GM21528 (cell line): Measurements from ENCODE around the gene GPATCH8.

Source experiments
- ATAC-seq: cut with Tn5 transposase; IDR thresholded peaks from one replicate; pipeline ENCODE4 v1.9.1; 2021; ENCODE audit warnings: mild to moderate bottlenecking, moderate library complexity; ENCODE audit not compliant: unreplicated experiment, low FRiP score

GPATCH8 gene

DNA sequence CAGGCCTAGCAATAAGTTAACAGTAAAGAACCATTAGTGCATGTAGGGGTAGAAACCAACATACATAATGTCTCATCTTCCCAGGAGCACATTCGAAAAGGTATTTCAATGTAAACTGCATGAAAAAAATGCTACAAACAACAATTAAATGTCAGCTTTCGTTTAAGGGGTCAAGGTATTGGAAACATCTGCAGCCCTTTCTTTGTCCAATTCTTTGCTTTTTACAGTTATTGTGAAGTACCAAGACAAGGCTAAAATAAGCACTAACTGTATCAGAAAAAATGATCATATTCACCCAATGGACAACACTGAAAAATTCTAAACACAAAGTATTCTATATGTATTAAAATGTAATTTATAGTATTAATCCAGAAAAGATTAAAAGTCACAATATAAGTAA, 37.9 kb downstream of the GPATCH8 start:
- no peak for ATAC-seq

DNA sequence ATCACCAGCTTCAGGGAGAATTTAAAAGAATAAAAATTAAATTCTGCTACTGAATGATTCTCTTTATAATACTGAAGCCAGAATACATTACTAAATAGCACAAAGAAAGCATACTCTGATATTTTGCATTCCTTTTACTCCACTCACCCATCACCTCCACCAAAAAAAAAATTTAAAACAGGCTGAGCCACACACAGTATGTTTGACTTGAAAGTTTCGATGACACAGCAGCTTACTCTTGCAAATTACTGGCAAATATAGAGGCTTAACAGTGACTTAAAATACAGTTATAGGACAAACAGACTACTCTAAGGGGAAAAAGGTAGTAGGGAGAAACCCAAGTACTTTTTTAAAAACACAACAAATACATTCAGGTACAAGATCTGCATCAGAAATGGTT, 39.2 kb downstream of the GPATCH8 start:
- no peak for ATAC-seq

DNA sequence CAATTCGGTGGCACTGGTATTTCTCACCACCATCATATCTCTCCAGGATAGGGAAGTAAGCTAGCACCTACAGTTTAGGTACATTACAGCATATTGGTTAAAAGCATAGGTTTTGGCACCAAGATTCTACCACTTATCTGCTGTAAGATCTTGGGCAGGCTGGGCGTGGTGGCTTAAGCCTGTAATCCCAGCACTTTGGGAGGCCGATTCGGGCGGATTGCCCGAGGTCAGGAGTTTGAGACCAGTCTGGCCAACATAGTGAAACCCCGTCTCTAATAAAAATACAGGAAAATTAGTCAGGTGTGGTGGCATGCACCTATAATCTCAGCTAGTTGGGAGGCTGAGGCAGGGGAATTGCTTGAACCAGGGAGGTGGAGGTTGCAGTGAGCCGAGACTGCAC, 51.4 kb downstream of the GPATCH8 start:
- ATAC-seq: no peak

DNA sequence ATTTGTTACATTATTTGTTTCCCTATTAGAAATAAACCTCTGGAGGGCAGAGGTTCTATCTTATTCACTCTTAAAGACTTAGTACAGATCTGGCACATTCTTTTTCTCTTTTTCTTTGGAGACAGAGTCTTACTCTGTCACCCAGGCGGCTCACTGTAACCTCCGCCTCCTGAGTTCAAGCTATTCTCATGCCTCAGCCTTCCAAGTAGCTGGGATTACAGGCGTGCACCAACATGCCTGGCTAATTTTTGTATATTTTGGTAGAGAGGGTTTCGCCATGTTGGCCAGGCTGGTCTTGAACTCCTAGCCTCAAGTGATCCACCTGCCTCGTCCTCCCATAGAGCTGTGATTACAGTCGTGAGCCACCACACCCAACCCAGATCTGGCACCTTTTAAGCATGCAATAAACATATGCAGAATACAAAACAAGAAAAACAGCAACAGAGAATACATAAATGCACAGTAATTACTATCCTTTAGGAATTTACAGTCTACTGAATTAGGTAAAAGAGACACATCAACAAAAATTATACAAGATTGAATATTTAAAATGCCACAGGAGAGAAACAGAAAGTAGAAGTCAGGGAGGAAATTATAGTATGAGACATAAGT, 52.1 kb downstream of the GPATCH8 start:
- ATAC-seq: no peak

DNA sequence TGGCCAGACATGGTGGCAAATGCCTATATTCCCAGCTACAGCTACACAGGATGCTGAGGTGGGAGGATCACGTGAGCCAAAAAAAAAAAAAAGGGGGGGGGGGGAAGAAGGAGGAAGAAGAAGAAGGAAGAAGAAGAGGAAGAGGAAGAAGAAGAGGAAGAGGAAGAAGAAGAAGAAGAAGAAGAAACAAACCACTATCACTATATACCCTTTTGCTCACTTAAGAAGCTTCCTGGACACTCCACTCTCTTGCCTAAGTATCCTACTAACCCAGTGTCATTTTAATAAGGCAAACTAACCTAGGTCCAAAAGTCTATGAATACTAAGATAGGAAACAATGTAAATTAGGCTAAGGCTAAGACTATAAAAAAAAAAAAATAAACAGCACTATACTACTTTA, 54.8 kb downstream of the GPATCH8 start:
- no peak for ATAC-seq

DNA sequence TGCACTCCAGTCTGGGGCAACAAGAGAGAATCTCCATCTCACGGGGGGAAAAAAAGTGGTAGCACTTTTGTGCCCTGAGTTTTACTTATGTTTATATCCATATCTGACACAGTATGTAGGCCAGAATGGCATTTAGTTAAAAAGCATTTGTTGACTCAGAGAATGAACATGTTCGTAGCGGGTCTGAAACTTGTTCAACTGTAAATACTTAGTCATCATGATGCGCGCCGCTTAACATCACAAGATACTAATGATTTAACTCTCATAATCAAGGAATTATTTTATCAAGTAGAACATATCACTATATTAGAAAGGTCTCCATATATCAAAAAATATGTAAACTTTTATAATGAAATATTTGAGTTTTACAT, 58.5 kb downstream of the GPATCH8 start:
- no peak for ATAC-seq

DNA sequence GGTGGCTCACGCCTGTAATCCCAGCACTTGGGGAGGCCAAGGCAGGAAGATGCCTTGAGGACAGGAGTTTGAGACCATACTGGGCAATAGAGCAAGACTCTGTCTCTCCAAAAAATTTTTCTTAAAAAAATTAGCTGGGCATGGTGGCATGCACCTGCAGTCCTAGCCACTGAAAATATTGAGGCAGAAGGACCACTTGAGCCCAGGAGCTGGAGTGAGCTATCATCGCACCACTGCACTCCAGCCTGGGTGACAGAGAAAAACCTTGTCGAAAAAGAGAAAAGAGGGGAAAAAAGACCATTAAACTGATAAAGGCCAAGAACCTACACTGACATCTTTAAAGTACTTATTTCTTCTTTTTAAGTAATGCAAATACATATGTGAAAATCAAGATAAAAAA, 60.4 kb downstream of the GPATCH8 start:
- no peak for ATAC-seq

DNA sequence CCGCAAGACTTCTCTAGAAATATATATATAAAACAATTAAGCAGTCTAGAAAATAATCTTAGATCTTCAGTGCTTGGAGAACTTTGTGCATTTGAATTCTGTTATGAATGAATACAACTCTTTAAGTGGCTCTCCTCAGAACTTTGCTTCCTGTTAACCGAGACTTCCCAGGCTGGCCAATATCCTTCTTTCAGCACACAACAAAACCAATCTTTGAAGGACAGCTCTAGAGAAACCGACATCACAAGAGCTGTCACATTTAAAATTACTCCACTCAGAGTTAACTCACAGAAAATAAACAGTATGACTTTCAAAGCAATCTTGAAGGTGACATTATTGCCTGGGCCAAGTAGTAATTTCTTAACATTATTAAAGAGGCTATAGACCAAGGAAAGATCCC, 64.0 kb downstream of the GPATCH8 start:
- no peak for ATAC-seq

DNA sequence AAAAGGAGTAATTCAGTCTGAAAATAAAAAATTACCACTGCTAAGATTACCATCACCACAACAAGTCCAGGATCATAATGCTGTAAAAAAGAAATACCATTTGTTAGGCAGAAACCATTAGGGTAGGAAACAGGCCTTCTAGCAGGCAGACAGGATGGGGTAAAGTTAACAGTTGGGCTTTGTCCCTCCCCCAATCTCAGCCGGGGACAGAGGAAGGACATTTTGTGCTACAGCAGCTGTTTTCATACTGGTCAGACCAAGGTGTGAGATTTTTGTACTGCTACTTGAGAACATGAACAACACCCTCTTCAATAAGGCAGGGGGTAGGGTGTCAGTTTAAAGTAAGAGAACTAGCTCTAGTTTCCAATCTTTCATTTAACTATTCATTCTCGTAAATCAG, 64.6 kb downstream of the GPATCH8 start:
- no peak for ATAC-seq

DNA sequence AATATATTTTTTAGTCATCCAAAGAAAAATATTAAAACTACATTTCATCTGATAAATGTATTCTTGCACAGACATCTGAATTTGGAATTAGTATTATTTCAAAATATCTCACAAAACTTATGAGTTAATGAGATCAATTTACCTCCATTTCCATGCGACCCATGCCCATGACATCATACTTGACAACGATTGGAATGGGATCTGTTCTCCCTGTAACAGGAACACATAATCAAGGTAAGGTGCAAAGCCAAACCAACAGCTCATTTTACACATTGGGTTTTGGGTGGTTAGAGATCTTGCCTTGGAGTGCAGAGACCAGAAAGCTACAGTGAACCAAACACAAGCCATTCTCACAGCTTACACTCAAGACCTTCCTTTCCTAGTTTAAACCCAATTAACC, 66.9 kb downstream of the GPATCH8 start:
- ATAC-seq: no peak

DNA sequence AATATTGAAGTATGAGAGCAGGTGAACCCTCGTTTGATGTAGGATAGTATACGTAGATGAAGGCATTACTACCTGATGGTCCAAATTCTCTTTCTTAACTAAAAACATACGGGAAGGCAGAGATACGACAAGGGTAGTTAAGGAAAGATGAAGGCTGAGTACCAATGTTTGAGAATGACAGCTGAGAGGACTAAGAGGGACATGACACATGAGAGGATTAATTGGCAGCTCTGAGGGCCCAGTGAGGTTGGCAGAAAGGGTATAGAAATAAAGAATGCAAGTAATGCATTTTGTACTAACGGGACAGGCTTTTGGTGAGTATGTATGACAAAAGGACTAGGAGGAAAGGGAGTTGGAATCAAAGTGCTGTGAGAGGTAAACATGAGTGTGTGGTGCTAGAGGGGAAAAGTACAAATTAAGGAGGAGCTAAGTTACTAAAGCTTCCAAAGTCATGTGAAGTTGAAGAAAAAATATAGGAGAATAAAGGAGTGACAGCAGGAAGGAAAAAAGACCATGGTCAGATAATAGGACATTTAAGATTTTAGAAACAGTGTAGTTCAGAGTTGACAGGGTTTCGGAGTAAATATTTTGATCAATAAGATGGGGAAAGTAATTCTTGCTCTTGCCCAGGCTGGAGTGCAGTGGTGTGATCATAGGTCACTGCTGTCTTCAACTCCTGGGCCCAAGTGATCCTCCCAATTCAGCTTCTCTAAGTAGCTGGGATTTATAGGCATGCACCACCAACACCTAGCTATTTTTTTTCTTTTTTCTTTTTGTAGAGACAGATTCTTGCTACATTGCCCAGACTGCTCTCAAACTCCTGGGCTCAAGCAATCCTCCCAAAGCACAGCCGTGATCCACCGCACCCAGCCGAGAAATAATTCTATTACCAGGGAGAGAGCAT, 70.7 kb downstream of the GPATCH8 start:
- no peak for ATAC-seq

DNA sequence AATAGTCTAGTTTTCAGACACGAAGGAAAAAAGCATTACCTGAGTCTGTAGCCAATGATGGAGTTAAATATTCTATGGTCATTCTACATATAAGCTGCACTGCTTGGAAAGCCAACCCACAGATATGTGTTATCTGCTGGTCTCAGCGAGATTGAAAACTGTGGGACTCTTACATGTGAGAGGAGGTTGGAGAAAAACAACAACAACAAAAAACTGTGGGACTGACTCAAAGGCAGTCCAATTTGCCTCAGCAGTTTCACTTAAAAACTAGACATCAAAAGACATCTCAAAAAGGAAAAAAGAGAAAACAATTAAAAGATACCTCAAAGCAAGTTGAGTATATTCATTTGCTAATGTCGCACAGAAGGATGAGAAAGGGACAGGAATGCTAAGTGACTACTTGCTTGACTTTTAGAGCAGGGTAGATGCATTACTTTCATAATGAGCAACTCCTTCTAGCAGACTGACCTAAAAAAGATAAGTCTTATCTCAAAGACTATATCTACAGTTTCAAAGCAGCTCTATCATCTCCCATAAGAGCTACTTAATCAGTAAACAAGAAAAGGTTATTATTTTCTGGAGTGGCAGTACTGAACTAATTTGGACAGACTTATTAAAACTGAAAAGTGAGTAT, 78.3 kb downstream of the GPATCH8 start:
- ATAC-seq: no peak

DNA sequence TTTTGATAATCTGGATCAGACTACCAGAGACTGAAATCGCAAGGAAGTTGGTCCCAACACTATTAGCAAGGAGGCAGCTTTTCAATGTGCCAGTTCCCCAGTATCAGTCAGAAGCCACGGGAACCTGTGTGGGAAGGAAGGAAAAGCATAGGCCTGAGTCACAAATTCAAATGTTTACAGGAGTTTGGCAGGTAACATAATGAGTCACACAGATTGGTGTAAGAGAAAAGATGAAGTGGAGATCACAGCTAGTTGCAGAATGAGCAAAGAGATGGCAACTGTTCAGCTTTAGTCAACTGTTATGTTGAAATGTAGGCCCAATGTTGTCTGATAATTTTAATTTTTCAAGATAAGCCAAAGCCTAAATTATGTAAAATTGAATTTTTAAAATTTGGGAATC, 85.7 kb downstream of the GPATCH8 start:
- no peak for ATAC-seq

DNA sequence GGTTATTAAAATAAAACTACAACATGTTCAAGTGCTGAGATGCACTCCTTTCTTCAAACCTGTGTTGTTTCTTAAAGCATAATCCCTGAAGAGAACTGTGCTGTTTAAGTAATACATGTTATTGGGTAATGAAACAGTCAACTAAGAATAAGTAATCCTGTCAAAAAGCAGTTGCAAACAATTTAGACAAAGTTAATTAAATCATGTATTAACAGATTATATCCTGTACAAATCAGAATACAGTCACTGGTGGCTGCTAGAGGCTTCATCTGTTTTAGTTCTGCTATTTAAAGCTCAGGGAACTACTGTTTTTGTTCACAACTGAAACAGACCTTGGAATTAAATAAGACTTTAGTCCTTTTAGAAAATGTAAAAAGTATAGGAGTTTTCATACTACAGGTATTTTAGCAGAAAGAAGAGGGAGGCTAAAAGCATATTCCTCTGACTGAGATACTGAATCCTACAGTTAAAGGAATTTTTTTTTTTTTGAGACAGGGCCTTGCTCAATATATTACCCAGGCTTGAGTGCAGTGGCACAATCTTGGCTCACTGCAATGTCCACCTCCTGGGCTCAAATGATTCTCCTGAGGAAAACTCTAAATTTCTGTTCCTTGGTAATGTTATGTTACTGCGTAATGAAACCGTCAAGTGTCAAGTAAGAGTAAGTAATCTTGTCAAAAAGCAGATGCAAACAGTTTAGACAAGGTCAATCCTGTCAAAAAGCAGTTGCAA, 86.5 kb downstream of the GPATCH8 start:
- ATAC-seq: no peak

DNA sequence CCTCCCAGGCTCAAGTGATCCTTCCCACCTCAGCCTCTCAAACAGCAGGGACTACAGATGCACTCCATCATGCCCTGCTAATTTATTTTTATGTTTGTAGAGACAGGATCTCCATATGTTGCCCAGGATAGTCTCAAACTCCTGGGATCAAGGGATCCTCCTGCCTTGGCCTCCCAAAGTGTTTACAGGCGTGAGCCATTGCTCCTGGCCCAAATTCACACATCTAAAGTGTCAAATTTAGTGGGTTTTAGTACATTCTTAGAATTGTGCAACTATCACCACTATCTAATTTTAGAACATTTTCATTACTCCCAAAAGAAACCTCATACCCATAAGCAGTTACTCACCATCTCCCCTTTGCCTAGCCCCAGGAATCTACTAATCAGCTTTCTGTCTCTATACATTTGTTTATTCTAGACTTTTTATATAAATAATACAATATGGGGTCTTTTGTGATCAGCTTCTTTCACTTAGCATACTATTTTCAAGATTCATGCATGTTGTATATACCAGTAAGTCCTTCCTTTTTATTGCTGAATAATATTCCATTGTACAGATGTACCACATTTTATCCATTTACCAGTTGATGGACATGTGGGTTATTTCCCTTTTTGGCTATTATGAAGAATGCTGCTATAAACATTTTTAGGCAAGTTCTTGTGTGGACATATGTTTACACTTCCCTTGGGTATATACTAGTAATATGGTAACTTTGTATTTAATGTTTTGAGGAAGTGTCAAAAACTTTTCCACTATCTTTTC, 88.6 kb downstream of the GPATCH8 start:
- no peak for ATAC-seq

DNA sequence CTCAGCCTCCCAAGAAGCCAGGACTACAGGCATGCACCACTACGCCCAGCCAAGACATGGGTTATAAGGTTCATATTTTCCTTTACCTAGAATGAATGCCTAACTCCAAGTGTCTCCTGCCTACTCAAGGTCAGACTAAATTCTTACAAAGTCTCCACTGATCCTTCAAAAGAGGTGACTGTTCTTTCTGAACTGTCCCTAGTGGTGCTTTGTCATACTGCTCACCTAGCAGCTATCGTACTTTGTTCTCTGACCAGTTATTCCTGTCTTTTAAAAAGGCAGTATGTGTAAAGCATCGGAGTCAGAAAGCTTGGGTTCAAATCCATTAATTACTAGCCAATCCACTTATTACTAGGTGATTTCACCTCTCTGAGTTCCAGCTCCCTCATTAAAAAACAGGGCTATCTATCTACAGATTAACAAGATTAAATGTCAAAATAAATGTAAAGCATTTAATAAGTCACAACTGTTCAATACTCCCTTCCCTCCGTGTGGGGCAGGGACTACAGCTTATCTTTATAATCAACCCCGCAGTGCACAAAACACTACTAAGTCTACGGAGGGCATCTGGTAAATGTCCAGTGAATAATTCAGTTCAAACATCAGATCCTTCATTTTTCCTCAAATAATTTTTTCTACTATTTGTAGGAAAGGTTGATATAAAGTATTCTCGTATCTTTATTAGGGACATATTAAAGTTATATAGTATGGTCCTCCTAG, 93.7 kb downstream of the GPATCH8 start:
- no peak for ATAC-seq

DNA sequence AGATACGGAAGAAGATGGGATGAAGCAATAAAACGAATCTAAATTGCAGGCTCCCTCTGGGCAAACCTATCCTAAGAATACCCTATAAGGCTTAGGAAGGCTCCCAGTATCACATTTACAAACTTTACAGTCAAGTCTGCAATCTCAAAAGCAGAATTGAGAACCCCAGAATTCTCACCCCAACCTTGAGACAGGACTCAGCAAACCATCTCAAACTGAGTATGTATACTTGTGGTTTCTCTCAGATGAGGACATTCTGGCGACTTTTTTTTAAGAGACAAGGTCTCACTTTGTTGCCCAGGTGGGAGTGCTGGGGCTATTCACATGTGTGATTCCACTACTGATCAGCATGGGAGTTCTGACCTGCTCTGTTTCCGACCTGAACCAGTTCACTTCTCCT, 94.4 kb downstream of the GPATCH8 start:
- ATAC-seq: no peak

DNA sequence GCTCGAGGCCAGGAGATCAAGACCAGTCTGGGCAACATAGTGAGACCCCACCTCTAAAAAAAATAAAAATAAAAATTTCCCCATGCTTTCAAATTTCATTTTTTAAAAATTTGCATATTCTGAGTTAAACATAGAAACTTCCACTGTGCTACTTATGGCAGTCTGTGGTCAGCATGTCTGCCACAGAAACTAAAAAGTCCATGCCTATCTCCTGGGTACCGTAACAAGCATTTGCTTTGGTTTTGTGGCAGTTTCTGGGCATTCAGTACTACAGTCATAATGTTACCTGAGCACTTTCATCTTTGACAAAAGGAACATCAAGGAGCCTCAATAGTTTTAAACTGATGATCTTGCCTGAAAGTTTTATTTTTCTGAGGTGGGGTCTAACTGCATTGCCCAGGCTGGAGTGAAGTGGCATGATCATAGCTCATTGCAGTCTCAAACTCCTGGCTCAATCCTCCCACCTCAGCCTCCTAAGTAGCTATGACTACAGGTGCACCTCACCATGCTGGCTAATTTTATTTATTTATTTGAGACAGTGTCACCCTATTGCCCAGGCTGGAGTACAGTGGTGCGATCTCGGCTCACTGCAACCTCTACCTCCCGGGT, 100.5 kb downstream of the GPATCH8 start:
- ATAC-seq: no peak

DNA sequence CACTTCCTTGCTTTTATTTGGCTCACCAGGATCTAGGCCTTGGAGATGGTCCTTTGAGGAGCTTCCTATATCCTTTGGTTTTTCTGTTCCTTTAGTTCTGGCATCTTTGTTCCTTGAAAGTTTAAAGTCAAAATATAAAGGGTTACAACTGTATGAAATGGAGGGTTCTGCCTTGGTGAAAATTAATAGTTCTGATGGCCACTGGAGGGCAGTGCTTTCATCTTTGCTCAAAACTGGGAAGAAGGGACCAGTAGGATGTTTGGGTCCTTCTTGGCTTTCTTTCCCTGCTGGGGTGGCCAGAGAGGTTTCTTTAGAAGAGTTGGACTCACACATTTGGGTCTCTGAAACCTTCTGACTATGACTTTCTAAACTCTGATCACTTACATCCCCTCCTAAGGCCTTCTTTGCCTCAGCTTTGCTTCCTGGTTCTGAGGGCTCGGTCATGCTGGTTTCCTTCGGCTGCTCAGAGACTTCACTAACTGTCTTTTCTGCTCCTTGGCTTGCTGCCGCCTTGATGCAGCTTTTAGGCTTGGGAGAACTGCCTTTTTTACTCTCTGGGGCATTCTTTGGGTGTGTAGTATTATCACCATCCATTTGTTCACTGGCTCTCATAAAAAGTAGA, 102.9 kb downstream of the GPATCH8 start:
- no peak for ATAC-seq
